Measurements from ENCODE around the gene ARNT2.

The ARNT2 gene

GRCh38 chr15:80551348-80551747 lies 147.2 kb downstream of the ARNT2 start:
- Histone ChIP-seq H3K9ac (no peak overlapping the region), H3K27ac (no peak overlapping the region), H3K4me2 (no peak overlapping the region), H3K27me3 (no peaks in the 10 kb centered on the region), H3K4me1 (no peaks in the 10 kb centered on the region), H3K36me3 (peaks cover 14% of the 10 kb centered on the region), H3K4me3 (no peak overlapping the region), H4K20me1 (no peaks in the 10 kb centered on the region), H3K9me3 (no peaks in the 10 kb centered on the region)
- TF ChIP-seq Cebpa-rat (IDR thresholded peaks at IDR 0.05): no peak

DNA sequence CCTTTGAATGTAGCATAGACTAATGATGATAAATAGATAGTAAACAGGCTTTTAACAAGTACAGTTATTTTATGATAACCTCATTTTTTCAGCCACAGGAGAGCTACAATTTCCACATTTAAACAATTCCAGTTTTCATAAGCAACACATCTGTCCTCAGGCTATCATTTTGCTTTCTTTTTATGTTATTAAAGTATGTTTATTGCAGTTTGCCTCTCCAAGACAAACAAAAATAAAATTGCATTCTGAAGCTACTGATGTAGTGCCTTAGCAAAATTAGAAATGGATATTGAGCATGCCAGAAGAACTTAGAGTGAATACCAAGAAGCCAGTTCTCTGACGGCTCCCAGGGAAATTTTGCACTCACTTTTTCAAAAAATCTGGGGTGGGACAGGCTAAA lies 150.4 kb downstream of the ARNT2 start:
- H3K27ac ChIP-seq: no peak overlapping the region
- no peak for TF ChIP-seq Cebpa-rat (IDR thresholded peaks at IDR 0.05)
- H3K27me3 ChIP-seq: no peaks in the 10 kb centered on the region

DNA sequence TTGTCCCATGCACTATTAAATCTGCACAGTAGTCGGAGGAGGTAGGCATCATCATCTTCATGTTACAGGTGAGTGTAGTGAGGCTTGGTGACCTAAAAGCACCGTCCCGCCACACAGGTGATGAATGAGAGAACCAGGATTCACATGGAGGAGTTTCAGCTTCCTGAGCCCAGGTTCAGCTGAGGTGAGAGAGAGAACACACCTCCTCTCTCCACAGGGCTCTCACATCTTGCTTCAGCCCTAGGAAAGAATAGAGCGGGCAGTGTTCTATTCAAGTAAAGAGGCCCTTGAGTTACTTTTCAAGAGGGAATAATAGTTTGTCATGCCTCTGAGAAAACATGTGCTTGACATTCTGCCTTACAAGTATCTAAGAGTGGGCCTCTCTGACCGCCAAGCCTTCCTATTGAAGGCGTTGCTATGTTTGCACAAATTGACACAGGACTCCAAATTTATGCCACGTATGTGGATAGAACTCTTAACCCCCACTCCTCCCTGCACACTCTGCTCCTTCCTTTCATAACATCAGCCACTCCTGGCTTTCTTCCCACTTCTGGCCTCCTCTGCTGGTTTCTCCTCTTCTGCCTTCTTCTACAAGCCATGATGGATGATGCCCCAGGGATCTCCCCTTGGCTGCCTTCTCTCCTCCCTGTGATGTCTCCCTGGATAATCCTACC lies 152.6 kb downstream of the ARNT2 start:
- no peaks in the 10 kb centered on the region for H4K20me1 ChIP-seq
- H3K4me3 ChIP-seq: no peak overlapping the region
- no peak overlapping the region for H3K4me2 ChIP-seq
- TF ChIP-seq Cebpa-rat (IDR thresholded peaks at IDR 0.05): no peak
- H3K27me3 ChIP-seq: no peaks in the 10 kb centered on the region
- no peak overlapping the region for H3K27ac ChIP-seq
- peaks cover 18% of the 10 kb centered on the region for H3K4me1 ChIP-seq
- no peaks in the 10 kb centered on the region for H3K9me3 ChIP-seq
- no peak overlapping the region for H3K9ac ChIP-seq
- H3K36me3 ChIP-seq: peaks cover 14% of the 10 kb centered on the region

More for the DNA sequence above, 150.4 kb downstream of the ARNT2 start:
- Histone ChIP-seq H3K4me1 (peaks cover under 1% of the 10 kb centered on the region; the same call in 1 of the 2 replicates), H3K9me3 (no peaks in the 10 kb centered on the region), H3K4me2 (no peak overlapping the region), H4K20me1 (no peaks in the 10 kb centered on the region), H3K4me3 (no peak overlapping the region), H3K9ac (no peak overlapping the region), H3K36me3 (peaks cover 14% of the 10 kb centered on the region)

- Histone ChIP-seq H3K9ac (no peak overlapping the region), H3K4me3 (no peak overlapping the region), H3K27me3 (no peaks in the 10 kb centered on the region), H3K4me2 (no peak overlapping the region), H4K20me1 (no peaks in the 10 kb centered on the region), H3K27ac (no peak overlapping the region), H3K9me3 (no peaks in the 10 kb centered on the region), H3K36me3 (peaks cover 11% of the 10 kb centered on the region), H3K4me1 (peaks cover 18% of the 10 kb centered on the region)
- TF ChIP-seq Cebpa-rat (IDR thresholded peaks at IDR 0.05): no peak
These were observed 153.5 kb downstream of the ARNT2 start for GRCh38 chr15:80557441-80558234.

GRCh38 chr15:80558631-80559319 lies 154.6 kb downstream of the ARNT2 start:
- no peak overlapping the region for H3K9ac ChIP-seq

GRCh38 chr15:80559320-80559693 lies 155.1 kb downstream of the ARNT2 start:
- no peaks in the 10 kb centered on the region for H3K27me3 ChIP-seq
- H4K20me1 ChIP-seq: no peaks in the 10 kb centered on the region
- H3K9me3 ChIP-seq: no peaks in the 10 kb centered on the region
- H3K27ac ChIP-seq: no peak overlapping the region
- H3K36me3 ChIP-seq: peaks cover 21% of the 10 kb centered on the region; the same call in 1 of the 2 replicates
- H3K4me3 ChIP-seq: no peak overlapping the region
- TF ChIP-seq Cebpa-rat (IDR thresholded peaks at IDR 0.05): no peak
- peaks cover 18% of the 10 kb centered on the region for H3K4me1 ChIP-seq
- H3K4me2 ChIP-seq: no peak overlapping the region
- no peak overlapping the region for H3K9ac ChIP-seq

More at GRCh38 chr15:80558631-80559319, 154.6 kb downstream of the ARNT2 start:
- no peak for TF ChIP-seq Cebpa-rat (IDR thresholded peaks at IDR 0.05)
- H4K20me1 ChIP-seq: no peaks in the 10 kb centered on the region
- H3K27me3 ChIP-seq: no peaks in the 10 kb centered on the region
- no peaks in the 10 kb centered on the region for H3K9me3 ChIP-seq
- no peak overlapping the region for H3K4me2 ChIP-seq
- H3K27ac ChIP-seq: no peak overlapping the region
- H3K36me3 ChIP-seq: peaks cover 20% of the 10 kb centered on the region; the same call in 1 of the 2 replicates
- peaks cover 18% of the 10 kb centered on the region for H3K4me1 ChIP-seq
- H3K4me3 ChIP-seq: no peak overlapping the region

- no peaks in the 10 kb centered on the region for H3K9me3 ChIP-seq
- peaks cover 18% of the 10 kb centered on the region for H3K4me1 ChIP-seq
- H3K4me3 ChIP-seq: no peak overlapping the region
- H3K4me2 ChIP-seq: peak overlapping the region; percentile 65
- H3K36me3 ChIP-seq: peaks cover 21% of the 10 kb centered on the region; the same call in 1 of the 2 replicates
- no peak overlapping the region for H3K27ac ChIP-seq
- no peak overlapping the region for H3K9ac ChIP-seq
- no peak for TF ChIP-seq Cebpa-rat (IDR thresholded peaks at IDR 0.05)
- H3K27me3 ChIP-seq: no peaks in the 10 kb centered on the region
- H4K20me1 ChIP-seq: no peaks in the 10 kb centered on the region
These were observed 155.6 kb downstream of the ARNT2 start for GRCh38 chr15:80559761-80560160.

- H3K27ac ChIP-seq: no peak overlapping the region
These were observed 156.6 kb downstream of the ARNT2 start for GRCh38 chr15:80560601-80561400.

GRCh38 chr15:80561500-80561899 lies 157.3 kb downstream of the ARNT2 start:
- Histone ChIP-seq H3K9me3 (no peaks in the 10 kb centered on the region), H4K20me1 (no peaks in the 10 kb centered on the region), H3K4me3 (no peak overlapping the region), H3K9ac (no peak overlapping the region), H3K27me3 (no peaks in the 10 kb centered on the region), H3K4me2 (no peak overlapping the region), H3K4me1 (peaks cover 18% of the 10 kb centered on the region), H3K36me3 (peaks cover 10% of the 10 kb centered on the region; the same call in 1 of the 2 replicates), H3K27ac (no peak overlapping the region)
- TF ChIP-seq Cebpa-rat (IDR thresholded peaks at IDR 0.05): no peak

More at GRCh38 chr15:80560601-80561400, 156.6 kb downstream of the ARNT2 start:
- Histone ChIP-seq H3K4me1 (peaks cover 18% of the 10 kb centered on the region), H3K4me2 (peak overlapping the region; percentile 65), H4K20me1 (no peaks in the 10 kb centered on the region), H3K9ac (no peak overlapping the region), H3K36me3 (peaks cover 11% of the 10 kb centered on the region; the same call in 1 of the 2 replicates), H3K9me3 (no peaks in the 10 kb centered on the region), H3K4me3 (no peak overlapping the region), H3K27me3 (no peaks in the 10 kb centered on the region)
- no peak for TF ChIP-seq Cebpa-rat (IDR thresholded peaks at IDR 0.05)
